ENCODE measurements around the gene CNTNAP1. TPM values are rescaled to one million over a fixed set of nuclear protein-coding genes. Genes with fewer than 3 reads are reported as not detected.

The CNTNAP1 gene
- total and polyA plus RNA-seq, 9 of the 15 experiments (the other 6 are each of a cell fraction or from before 2014, with no cell fraction given): 0.10 to 1.8 (median 0.62) TPM

DNA sequence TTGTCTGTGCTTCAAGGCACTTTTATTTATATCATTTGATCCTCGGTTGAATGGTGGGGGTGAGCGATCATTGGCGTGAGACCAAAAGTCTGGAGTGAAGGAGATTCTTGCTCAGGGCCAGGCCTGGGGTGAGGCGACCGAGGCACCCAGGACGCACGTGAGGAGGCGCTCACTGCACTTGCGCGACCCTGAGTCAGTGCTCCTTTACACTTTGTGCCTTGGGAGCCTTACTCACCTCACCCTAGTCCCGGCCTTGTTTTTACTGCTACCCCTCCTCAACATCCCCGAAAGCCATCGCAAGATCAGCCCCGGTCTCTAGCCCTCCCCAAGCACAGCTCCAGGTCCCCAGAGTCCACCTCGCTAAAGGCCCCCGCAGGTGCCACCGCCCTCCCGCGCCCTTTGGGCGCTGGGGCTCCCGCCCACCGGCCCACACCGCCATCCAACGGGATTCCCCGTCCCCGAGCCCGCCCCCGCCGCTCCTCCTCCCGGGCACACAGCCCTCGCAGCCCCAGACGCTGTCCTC is 62.0 kb downstream of the CNTNAP1 start (continued):
- TF ChIP-seq, protein P1, sequence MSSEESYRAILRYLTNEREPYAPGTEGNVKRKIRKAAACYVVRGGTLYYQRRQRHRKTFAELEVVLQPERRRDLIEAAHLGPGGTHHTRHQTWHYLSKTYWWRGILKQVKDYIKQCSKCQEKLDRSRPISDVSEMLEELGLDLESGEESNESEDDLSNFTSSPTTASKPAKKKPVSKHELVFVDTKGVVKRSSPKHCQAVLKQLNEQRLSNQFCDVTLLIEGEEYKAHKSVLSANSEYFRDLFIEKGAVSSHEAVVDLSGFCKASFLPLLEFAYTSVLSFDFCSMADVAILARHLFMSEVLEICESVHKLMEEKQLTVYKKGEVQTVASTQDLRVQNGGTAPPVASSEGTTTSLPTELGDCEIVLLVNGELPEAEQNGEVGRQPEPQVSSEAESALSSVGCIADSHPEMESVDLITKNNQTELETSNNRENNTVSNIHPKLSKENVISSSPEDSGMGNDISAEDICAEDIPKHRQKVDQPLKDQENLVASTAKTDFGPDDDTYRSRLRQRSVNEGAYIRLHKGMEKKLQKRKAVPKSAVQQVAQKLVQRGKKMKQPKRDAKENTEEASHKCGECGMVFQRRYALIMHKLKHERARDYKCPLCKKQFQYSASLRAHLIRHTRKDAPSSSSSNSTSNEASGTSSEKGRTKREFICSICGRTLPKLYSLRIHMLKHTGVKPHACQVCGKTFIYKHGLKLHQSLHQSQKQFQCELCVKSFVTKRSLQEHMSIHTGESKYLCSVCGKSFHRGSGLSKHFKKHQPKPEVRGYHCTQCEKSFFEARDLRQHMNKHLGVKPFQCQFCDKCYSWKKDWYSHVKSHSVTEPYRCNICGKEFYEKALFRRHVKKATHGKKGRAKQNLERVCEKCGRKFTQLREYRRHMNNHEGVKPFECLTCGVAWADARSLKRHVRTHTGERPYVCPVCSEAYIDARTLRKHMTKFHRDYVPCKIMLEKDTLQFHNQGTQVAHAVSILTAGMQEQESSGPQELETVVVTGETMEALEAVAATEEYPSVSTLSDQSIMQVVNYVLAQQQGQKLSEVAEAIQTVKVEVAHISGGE (CRISPR knock-in tag; IDR thresholded peaks at IDR 0.05): no peak; a peak in 1 of 6 replicates
- TF ChIP-seq PTTG1 (tag; IDR thresholded peaks at IDR 0.05; ENCODE audit: low read depth) (no peak), NCOA1 (IDR thresholded peaks at IDR 0.05; ENCODE audit: low read depth) (no peak), MGA (IDR thresholded peaks at IDR 0.05) (peak; percentile 56), BHLHE40 (IDR thresholded peaks at IDR 0.05; ENCODE audit: low read length) (peak; percentile 99), EZH2 (IDR thresholded peaks at IDR 0.05; ENCODE audit: borderline replicate concordance, low read depth, low read length) (no peak), MCM3 (IDR thresholded peaks at IDR 0.05) (no peak), GABPA (tag; conservative IDR thresholded peaks at IDR 0.05; ENCODE audit: low read depth) (no peak), CBX3 (IDR thresholded peaks at IDR 0.05; ENCODE audit: borderline replicate concordance in 1 of 2, low read length in 2 of 2) (no peak)
- TF ChIP-seq, protein P2, sequence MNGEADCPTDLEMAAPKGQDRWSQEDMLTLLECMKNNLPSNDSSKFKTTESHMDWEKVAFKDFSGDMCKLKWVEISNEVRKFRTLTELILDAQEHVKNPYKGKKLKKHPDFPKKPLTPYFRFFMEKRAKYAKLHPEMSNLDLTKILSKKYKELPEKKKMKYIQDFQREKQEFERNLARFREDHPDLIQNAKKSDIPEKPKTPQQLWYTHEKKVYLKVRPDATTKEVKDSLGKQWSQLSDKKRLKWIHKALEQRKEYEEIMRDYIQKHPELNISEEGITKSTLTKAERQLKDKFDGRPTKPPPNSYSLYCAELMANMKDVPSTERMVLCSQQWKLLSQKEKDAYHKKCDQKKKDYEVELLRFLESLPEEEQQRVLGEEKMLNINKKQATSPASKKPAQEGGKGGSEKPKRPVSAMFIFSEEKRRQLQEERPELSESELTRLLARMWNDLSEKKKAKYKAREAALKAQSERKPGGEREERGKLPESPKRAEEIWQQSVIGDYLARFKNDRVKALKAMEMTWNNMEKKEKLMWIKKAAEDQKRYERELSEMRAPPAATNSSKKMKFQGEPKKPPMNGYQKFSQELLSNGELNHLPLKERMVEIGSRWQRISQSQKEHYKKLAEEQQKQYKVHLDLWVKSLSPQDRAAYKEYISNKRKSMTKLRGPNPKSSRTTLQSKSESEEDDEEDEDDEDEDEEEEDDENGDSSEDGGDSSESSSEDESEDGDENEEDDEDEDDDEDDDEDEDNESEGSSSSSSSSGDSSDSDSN (IDR thresholded peaks at IDR 0.05; ENCODE audit: borderline replicate concordance in 1 of 2, low read depth in 2 of 2, low read length in 2 of 2): 0 out of 4 replicates have a peak, but pooled peaks of 1 of the 2 experiments have one; percentile 36

All from K562 (cell line).